ENCODE data around the gene MATN4. TPM values are rescaled to one million over a fixed set of nuclear protein-coding genes. Genes with fewer than 3 reads are reported as not detected.

Gene MATN4
- total RNA-seq, 2 experiments from 2014 or later = 0.38 TPM; not detected in 1

GRCh38 chr20:45253261-45253660 is 54.8 kb downstream of the MATN4 start:
- Histone ChIP-seq H3K4me3 (ENCODE audit: low read depth, low read length, poor library complexity, severe bottlenecking) (no peak overlapping the region), H3K4me2 (ENCODE audit: low read length) (no peak overlapping the region), H3K27ac (ENCODE audit: low read depth, low read length, poor library complexity, severe bottlenecking) (no peak overlapping the region), H3K4me1 (ENCODE audit: insufficient read depth, low read length, poor library complexity, severe bottlenecking) (no peaks in the 10 kb centered on the region), H3K9me3 (ENCODE audit: low read length) (no peaks in the 10 kb centered on the region), H4K20me1 (ENCODE audit: insufficient read depth, low read length) (no peaks in the 10 kb centered on the region), H3K36me3 (ENCODE audit: insufficient read depth, low read length) (no peaks in the 10 kb centered on the region), H3K79me2 (ENCODE audit: insufficient read depth, low read depth, low read length) (no peaks in the 10 kb centered on the region), H2AFZ (ENCODE audit: low read length) (no peak overlapping the region), H3K9me2 (ENCODE audit: insufficient read depth, low read length) (no peaks in the 10 kb centered on the region)
- DNase-seq (ENCODE audit: low spot score) = no peak
- ChIA-PET POLR2A (no interaction called here), CTCF (ENCODE audit: unreplicated experiment) (no interaction called here)
- no TSS peak for BruUV-seq (replicated peaks)
- intact Hi-C loops (cut with micrococcal nuclease; ENCODE audit: unreplicated experiment) = no loop called here
- no peak for TF ChIP-seq CTCF (conservative IDR thresholded peaks at IDR 0.05; ENCODE audit: low read length)
- TF ChIP-seq EZH2phosphoT487 (IDR thresholded peaks at IDR 0.05; ENCODE audit: borderline replicate concordance, low read depth, low read length) = no peak

- no TSS peak for BruUV-seq (replicated peaks)
- ChIA-PET CTCF (ENCODE audit: unreplicated experiment) (no interaction called here), POLR2A (no interaction called here)
- no peaks in the 10 kb centered on the region for H3K79me2 ChIP-seq (ENCODE audit: insufficient read depth, low read depth, low read length)
- no peak overlapping the region for H3K4me3 ChIP-seq (ENCODE audit: low read depth, low read length, poor library complexity, severe bottlenecking)
- no peaks in the 10 kb centered on the region for H3K36me3 ChIP-seq (ENCODE audit: insufficient read depth, low read length)
- no peaks in the 10 kb centered on the region for H3K4me1 ChIP-seq (ENCODE audit: insufficient read depth, low read length, poor library complexity, severe bottlenecking)
- H3K27ac ChIP-seq (ENCODE audit: low read depth, low read length, poor library complexity, severe bottlenecking) = no peak overlapping the region
- H3K4me2 ChIP-seq (ENCODE audit: low read length) = no peak overlapping the region
- H3K9me2 ChIP-seq (ENCODE audit: insufficient read depth, low read length) = no peaks in the 10 kb centered on the region
- DNase-seq (ENCODE audit: low spot score) = no peak
- intact Hi-C loops (cut with micrococcal nuclease; ENCODE audit: unreplicated experiment) = no loop called here
- no peak overlapping the region for H2AFZ ChIP-seq (ENCODE audit: low read length)
- TF ChIP-seq EZH2phosphoT487 (IDR thresholded peaks at IDR 0.05; ENCODE audit: borderline replicate concordance, low read depth, low read length) (no peak), CTCF (conservative IDR thresholded peaks at IDR 0.05; ENCODE audit: low read length) (no peak)
- no peaks in the 10 kb centered on the region for H4K20me1 ChIP-seq (ENCODE audit: insufficient read depth, low read length)
- no peaks in the 10 kb centered on the region for H3K9me3 ChIP-seq (ENCODE audit: low read length)
Observed at GRCh38 chr20:45251884-45252560, 56.1 kb downstream of the MATN4 start.

- Histone ChIP-seq H3K4me3 (ENCODE audit: low read depth, low read length, poor library complexity, severe bottlenecking) (no peak overlapping the region), H3K9me3 (ENCODE audit: low read length) (no peaks in the 10 kb centered on the region), H3K27ac (ENCODE audit: low read depth, low read length, poor library complexity, severe bottlenecking) (no peak overlapping the region), H3K9me2 (ENCODE audit: insufficient read depth, low read length) (no peaks in the 10 kb centered on the region), H3K4me2 (ENCODE audit: low read length) (no peak overlapping the region), H2AFZ (ENCODE audit: low read length) (no peak overlapping the region), H3K4me1 (ENCODE audit: insufficient read depth, low read length, poor library complexity, severe bottlenecking) (no peaks in the 10 kb centered on the region), H3K36me3 (ENCODE audit: insufficient read depth, low read length) (no peaks in the 10 kb centered on the region), H3K79me2 (ENCODE audit: insufficient read depth, low read depth, low read length) (no peaks in the 10 kb centered on the region), H4K20me1 (ENCODE audit: insufficient read depth, low read length) (no peaks in the 10 kb centered on the region)
- ChIA-PET CTCF (ENCODE audit: unreplicated experiment) (no interaction called here), POLR2A (interaction anchor here (0.6 kb wide), 1 partner anchor 426 kb away, joined by 3 read pairs; no protein-coding TSS in a partner anchor)
- no TSS peak for BruUV-seq (replicated peaks)
- intact Hi-C loops (cut with micrococcal nuclease; ENCODE audit: unreplicated experiment) = no loop called here
- no peak for DNase-seq (ENCODE audit: low spot score)
- no peak for TF ChIP-seq CTCF (conservative IDR thresholded peaks at IDR 0.05; ENCODE audit: low read length)
- no peak for TF ChIP-seq EZH2phosphoT487 (IDR thresholded peaks at IDR 0.05; ENCODE audit: borderline replicate concordance, low read depth, low read length)
Observed at GRCh38 chr20:45248609-45249008, 59.5 kb downstream of the MATN4 start.
